Femur (tissue), 1 donor: Measurements from ENCODE around the gene POU2AF2.
"Not testable (repeated sequence)": the region's sequence is repeated elsewhere in the genome, so short reads cannot be mapped to it uniquely, and the experiment has no call there.

Experiments used
- DNase-seq: peaks from one replicate; pipeline ENCODE4 v3.0.0-alpha.2; 2017

The POU2AF2 gene

GRCh38 chr11:111305162-111305802 is 59.8 kb downstream of the POU2AF2 start:
- DNase-seq: no peak

DNA sequence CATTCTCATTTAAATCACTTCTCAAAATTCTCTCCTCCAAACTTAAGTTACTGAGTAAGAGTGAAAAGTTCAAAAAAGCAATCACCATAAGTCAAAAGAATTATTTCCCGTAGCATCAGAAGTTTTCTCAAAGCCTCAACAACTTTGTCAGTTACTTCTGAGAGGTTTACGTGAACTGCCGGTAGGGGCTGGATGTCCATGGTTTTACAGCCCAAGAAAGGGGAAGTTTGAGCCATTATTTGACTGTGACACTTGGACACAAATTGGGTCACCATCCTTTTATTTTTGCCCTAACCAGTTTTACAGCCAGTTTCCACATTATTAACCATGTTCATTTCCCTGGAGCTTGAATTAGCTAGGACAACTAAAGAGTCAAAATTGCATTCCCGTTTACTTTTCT is 60.4 kb downstream of the POU2AF2 start:
- no peak for DNase-seq

DNA sequence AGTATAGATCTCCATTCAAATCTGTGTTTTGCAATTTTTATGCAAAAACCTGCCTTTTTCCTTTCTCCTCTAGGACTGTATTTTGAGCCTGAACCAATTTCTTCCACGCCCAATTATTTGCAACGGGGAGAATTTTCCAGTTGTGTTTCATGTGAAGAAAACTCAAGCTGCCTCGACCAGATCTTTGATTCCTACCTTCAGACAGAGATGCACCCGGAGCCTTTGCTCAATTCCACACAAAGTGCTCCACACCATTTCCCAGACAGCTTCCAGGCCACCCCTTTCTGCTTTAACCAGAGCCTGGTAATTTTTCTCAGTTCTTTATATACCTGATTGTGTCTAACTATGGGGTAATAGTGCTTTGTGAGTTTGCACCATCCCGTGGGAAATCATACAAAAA is 60.8 kb downstream of the POU2AF2 start:
- no peak for DNase-seq

- DNase-seq: no peak
Observed at GRCh38 chr11:111307472-111308108, 62.1 kb downstream of the POU2AF2 start.

DNA sequence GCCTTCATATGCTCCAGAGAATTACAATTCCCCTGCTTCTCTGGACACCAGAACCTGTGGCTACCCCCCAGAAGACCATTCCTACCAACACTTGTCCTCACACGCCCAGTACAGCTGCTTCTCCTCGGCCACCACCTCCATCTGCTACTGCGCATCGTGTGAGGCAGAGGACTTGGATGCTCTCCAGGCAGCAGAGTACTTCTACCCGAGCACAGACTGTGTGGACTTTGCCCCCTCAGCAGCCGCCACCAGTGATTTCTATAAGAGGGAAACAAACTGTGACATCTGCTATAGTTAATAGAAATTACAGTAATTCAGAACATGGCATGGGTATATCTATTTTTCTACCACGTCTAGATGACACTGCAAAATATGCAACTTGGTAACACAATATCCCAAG is 62.6 kb downstream of the POU2AF2 start:
- peak; percentile 58 for DNase-seq

- DNase-seq: no peak
Observed at GRCh38 chr11:111309215-111309915, 63.8 kb downstream of the POU2AF2 start.

DNA sequence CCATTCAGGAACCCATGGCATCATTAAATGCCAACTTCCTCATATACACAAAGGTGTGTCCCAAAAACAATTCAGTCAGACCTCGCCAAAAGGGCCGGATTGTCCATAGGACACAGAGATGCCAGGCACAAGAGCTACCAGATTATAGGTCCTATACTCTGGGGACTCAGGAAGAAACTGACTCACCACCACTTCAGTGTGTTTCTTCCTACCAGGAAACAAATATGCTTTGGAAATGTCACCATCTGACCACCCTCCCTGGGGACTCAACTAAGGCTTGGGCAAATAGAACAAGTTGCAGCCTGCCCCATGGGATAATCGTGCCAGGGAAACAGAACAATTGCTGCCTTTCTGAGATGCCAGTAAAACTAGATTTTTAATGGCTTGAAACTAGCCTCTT is 64.6 kb downstream of the POU2AF2 start:
- no peak for DNase-seq

DNA sequence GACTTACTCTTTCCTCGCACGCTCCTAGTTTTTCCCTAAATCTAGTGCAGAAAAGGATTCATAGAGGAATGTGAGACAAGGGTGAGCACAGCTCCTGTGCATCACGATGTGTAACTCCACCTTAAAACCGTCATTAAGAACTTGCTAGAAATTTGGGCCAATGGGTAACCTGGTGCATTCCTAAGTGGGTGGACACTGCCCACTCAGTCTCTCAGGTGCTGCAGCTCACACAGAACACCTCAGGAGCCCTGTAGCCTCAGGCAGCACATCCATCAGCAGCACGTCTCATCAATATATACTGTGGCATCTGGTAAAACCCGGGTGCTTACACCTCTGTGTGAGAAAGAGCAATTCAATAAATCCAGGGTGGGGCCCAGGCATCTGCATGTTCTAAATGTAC is 65.2 kb downstream of the POU2AF2 start:
- no peak for DNase-seq

DNA sequence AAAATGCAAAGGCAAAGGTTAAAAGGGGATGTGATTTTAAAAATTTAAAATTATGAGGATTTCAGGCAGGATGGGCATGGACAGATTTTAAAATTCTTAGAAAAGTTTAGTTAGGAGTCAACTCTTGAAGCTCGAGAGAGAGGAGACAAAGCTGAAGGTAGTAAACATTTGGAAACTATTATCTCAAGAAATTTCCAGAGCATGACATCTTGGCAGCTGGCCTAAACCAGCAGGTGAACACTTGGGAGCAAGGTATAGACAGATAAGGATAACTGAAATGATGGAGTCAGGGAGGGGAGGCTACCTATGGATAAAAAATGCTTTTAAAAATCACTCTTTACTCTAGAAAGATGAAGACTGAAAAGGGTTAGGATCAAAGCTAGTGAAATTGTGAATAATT is 66.6 kb downstream of the POU2AF2 start:
- no peak for DNase-seq

DNA sequence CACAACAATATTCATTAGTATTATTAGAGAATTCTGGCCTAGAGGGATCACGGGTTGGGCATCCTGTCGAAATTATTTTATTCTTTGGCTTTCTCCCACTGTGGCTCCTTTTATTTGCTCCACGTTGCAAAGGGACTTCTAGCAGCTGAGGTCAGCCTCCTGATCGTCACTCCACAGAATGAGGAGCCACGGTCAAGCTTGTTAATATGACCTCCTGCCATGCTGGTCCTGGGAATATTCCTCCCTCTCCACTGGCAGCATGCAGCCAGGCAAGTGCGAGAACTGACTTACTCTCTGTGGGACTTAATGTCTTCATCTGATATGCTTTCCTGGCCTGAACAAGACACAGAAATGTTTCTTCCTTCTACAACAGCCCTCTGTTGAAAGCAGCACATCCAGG is 73.8 kb downstream of the POU2AF2 start:
- DNase-seq: no peak

GRCh38 chr11:111320199-111320598 is 74.7 kb downstream of the POU2AF2 start:
- not testable (repeated sequence) for DNase-seq

- DNase-seq: no peak
Observed at GRCh38 chr11:111320728-111321568, 75.4 kb downstream of the POU2AF2 start.

DNA sequence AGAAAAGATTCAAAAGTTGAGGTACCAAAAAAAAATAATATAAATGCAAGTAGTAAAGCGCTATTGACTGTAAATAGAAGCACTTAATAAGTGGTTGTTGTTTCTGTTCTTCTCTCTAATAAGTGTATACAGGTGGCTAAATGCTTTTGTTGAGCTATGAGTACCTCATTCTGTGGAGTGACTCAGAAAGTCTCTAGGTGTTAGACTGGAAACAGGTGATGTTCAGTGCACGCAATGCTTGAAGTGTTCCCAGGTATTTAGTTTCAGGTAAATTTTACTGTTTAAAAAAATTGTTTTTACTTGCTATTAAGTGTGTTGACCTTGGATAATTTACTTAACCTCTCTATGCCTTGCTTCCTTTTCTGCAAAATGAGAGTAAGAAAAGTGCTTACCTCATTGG is 77.0 kb downstream of the POU2AF2 start:
- DNase-seq: no peak

DNA sequence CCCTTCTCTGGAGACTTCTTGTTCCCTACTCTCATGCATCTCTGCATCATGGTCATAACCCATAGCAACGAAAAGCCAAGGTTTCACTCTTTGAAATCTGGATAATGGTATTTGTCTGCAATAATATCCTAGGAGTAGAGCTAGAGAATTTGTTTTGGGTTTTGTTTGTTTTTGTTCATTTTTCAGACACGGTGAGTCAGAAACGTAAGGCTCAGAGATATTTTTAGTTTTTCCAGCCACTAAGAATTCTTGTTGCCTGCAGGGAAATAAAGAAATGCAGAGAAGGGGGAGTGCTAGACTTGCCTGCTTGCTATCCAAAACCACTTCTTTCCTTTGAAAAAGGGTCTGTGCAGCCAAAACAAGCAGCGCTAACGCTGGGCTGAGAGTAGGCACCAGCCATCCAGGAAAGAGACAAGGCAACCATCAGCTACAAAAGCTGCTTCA is 78.8 kb downstream of the POU2AF2 start:
- peak; percentile 55 for DNase-seq

DNA sequence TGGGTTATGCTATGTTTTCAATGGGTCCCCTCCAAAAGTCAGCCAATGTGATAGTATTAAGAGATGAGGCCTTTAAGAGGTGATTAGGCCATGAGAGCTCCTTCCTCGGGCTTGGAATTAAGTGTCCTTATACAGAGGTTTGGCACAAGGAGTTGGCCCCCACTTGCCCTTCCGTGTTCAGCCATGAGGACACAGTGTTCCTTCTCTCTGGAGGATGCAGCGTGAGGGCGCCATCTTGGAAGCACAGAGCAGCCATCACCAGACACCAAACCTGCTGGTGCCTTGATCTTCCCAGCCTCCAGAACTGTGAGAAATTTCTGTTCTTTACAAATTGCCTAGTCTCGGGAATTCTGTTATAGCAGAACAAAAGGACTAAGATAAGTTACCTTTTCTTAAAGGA is 79.7 kb downstream of the POU2AF2 start:
- DNase-seq: no peak

DNA sequence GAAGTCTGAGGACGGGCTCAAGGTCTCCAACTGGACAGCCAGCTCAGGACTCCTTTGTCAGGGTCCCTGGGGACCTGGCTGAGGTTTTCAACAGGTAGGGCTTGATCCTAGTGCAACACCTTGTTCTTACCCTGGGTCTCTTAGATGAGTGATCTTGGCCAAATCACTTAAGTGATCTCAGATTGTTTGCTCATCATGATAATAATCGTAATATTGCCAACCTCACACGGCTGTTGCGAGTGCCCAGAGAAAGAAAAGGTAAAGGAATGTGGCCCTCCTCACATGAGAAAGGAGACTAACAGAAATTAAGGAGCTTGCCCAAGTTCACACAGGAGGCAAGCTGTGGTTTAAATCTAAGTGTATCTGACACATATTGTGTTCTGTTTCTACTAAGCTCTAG is 81.3 kb downstream of the POU2AF2 start:
- no peak for DNase-seq

- DNase-seq: no peak
Observed at GRCh38 chr11:111327908-111328624, 82.5 kb downstream of the POU2AF2 start.

DNA sequence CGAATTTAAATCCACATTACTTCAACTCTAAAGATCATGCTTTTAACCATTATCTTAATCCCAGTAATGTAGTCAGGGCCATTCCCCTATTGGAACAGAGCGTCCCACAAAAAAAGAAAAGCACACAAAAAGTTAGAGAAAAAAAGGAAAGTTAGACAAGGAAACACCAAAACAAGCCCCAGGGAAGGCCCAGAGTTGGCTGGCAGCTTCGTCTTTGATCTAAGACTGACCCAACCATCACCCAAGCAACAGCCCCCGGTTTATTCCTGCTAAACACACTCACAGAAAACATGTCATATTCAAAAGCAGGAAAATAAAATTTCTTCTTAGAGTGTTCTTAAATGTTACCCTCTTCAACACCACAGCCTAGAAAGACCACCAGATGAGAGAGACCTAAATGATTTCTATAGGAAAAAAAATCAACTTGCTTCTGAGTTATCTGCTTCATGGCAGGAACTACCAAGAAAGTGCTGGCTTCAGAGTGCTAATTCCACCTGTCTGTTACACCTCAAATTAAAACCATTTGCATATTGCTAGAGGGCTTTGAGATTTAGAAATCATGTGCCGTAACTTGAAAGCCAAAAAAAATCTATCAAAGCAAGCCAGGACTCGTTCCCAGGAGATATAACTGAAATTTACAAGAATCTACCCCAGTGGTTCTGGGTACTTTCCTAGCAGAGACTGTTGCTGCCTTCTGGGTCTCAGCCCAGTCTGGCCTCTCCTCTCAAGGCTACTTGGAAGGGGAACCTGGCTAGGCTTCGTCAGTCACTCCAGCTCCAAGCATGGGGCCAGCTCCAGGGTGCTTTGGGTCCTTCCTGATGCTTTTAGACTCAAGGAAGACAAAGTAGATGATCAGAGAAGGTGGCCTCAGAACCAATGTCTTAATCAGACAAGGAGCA is 84.0 kb downstream of the POU2AF2 start:
- DNase-seq: no peak

- no peak for DNase-seq
Observed at GRCh38 chr11:111330234-111330893, 84.8 kb downstream of the POU2AF2 start.

DNA sequence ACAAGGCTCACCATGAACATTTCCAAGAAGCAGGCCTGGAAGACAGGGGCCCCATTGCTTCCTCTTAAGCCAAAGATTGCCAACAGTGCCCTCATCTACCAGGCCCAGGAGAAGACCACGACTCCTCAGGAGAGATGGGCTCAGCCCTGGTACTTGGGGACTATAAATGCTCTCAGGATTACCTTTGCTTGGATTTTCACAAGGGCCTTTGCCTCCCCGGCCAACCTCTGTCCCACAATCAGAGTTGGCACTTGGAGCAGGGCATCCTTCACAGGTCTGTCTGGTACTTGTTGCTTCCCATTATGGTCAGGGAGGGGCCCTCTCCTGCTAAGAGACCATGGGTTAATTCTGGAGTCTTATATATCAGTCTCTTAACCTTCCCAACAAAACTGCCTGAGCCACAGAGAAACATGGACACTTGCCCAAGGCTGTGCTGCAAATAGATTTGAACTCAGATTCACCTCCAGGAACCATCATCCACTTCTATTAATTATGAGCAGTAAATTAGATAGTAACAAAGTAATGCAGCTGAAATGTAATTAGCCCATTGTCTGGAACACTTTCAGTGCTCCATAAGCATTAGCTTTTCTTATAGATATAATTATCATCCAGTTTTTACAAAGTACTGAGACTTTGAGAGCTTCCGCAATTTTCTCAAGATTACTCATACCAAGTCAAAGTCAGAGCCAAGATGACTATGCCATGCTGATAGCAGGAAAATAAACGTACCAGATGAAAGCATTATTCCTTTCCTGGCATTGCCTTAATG is 86.4 kb downstream of the POU2AF2 start:
- DNase-seq: no peak
